AG20443 (cell line): ENCODE results near the gene CMYA5.
"Not testable (repeated sequence)": the region's sequence is repeated elsewhere in the genome, so short reads cannot be mapped to it uniquely, and the experiment has no call there.

Experiments
- DNase-seq: peaks from one replicate; pipeline ENCODE4 v3.0.0; 2012; ENCODE audit warnings: low spot score, mixed read lengths

Gene CMYA5

GRCh38 chr5:79689541-79690466, at the start of gene CMYA5:
Gene CMYA5 (plus strand): TSS chr5:79689836. CDS start chr5:79689908, 72 bp downstream.
- peak; percentile 61 for DNase-seq

- no peak for DNase-seq
Measured at GRCh38 chr5:79640571-79641055, 49.0 kb upstream of the CMYA5 start.

DNA sequence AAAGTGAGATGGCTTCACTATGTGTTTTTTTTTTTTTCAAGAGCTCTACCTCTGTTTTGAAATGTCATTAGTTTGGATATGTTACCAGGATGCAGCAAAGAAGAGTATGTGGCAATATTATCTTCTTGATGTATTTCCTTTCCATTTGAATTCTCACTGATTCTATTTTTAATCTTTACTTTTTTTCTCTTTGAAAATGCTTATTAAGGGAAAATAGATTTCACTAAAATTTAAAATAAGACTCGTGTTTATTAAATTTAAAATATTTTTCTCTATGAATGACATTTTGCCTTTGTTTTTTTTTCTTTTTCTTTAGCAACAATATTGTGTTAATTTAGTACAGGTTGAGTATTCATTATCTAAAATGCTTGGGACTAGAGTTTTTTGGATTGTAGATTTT, 48.2 kb upstream of the CMYA5 start:
- DNase-seq: no peak

DNA sequence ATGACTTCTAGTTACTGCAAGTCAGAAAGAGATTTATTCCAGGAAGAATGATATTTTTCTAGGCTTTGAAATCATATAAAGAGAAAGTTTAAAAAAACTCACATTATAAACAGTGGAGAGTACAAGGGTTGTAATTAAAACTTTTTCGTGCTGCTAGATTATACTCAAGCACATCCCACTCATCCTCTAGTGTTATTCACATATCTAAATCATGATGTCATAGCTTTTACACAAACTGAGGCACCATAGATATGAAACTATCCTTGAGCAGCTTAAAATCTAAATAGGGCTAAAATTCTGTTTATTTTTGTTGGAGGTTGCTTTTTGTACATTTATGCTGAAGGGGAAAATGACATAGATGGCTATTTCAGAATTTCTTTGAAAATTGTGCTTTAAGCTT, 47.4 kb upstream of the CMYA5 start:
- no peak for DNase-seq

DNA sequence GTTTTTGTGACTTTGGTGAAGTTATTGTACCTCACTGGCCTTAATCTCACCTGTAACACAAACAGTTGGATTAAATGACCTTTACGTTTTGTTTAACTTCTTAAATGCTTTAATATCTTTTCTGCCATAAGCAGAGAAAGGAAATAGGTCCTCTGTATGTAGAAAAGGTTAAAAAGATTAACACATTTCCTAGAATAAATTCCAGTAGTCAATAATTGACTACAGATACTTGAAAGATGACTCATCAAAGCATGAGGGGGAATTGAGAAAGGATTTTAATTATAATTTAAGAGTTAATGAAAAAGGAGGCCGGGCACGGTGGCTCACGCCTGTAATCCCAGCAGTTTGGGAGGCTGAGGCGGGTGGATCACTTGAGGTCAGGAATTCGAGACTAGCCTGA, 35.8 kb upstream of the CMYA5 start:
- DNase-seq: no peak

DNA sequence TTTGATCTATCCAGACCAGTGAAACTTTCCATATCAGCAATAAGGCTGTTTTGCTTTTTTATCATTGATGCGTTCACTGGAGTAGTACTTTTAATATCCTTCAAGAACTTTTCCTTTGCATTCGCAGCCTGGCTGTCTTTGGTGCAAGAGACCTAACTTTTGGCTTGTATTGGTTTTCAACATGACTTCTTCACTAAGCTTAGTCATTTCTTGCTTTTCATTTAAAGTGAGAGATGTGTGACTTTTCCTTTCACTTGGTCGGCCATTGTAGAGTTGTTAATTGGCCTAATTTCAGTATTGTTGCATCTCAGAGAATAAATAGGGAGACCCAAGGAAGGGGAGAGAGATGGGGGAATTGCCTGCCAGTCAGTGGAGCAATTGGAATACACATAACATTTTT, 26.4 kb upstream of the CMYA5 start:
- DNase-seq: no peak

DNA sequence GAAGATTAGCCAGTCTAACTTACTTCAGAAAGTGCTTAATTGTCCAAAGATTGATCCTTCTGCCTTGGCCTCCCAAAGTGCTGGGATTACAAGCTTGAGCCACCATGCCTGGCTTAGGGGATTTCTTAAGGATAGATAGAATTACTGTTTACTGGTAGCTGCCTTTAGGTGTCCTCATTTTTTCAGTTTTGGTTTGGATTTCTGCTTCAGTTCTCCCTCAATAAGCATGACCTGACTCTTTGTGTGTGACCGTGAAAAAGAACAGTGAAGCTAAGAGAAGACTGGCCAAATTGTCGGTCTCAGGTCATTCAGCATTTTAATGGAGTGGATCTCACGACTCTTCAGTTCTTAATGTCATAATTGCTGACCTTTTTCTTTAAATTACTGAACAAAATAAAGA, 22.9 kb upstream of the CMYA5 start:
- DNase-seq: no peak

DNA sequence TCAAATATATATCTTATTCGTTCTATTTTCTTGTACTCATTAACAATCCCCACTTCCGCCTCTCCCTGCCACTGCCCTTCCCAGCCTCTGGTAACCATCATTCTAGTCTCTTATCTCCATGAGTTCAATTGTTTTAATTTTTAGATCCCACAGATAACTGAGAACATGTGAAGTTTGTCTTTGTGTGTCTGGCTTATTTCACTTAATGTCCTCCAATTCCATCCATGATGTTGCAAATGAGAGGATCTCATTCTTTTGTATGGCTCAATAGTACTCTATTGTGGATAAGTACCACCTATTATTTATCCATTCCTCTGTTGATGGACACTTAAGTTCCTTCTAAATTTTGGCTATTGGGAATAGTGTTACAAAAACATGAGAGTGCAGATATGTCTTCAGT, 17.2 kb upstream of the CMYA5 start:
- no peak for DNase-seq

GRCh38 chr5:79676354-79676753, 13.3 kb upstream of the CMYA5 start:
- not testable (repeated sequence) for DNase-seq

DNA sequence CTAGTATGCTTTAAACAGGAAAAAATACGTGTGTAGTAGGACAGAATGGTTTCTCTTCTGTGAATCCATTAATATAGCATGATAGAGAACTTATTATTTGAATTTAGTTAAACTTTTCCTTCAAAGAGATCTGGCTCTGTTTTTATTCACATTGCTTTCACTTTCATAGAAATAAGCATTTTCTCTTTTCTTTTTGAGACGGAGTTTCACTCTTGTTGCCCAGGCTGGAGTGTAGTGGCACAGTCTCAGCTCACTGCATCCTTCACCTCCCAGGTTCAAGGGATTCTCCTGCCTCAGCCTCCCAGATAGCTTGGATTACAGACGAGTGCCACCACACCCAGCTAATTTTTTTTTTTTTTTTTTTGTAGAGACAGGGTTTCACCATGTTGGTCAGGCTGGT, 7.5 kb upstream of the CMYA5 start:
- DNase-seq: not testable (repeated sequence)

- DNase-seq: no peak
Measured at GRCh38 chr5:79684782-79685181, 4.9 kb upstream of the CMYA5 start.

GRCh38 chr5:79685627-79686026, 4.0 kb upstream of the CMYA5 start:
- no peak for DNase-seq

GRCh38 chr5:79686799-79687198, 2.8 kb upstream of the CMYA5 start:
- no peak for DNase-seq

DNA sequence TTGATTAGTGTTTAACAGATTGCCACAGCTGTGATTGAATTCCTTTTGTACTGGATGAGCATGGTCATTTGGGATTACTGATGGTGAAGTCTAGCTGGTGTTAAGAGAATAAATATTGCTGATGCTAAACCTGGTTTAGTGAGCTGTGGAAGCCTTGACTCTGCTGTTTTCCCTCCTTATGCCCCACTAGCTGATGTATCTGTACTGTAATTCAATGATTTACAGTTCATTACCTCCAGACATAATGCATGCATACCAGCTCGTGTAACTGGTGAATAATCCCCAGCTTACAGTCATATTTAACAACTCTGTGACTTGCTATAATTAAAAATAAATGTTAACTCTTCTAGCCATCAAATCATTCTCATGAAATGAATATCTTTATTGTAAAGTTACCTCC, 1.7 kb upstream of the CMYA5 start:
- no peak for DNase-seq

- no peak for DNase-seq
Measured at GRCh38 chr5:79691007-79691406, 1.4 kb downstream of the CMYA5 start.

GRCh38 chr5:79692596-79692995, 3.0 kb downstream of the CMYA5 start:
- DNase-seq: no peak

- no peak for DNase-seq
Measured at GRCh38 chr5:79694183-79694582, 4.5 kb downstream of the CMYA5 start.

DNA sequence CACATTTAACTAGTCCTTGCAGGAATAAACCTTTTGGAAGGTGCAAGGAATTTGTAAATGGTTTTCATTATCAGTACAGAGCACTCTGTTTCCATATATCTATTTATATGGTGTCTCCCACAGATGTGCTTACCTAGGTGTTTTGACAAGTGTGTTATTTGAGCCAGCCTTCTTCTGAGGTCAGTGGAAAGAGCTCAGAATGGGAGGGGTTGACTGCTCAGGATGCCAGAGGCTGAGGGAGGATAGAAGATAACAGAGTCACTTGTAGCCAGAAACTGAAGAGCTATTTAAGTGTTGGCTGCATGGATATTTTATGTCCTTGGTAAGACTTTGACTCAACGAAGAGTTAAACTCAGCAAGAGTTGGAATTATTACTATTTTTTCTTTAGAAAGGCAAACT, 5.0 kb downstream of the CMYA5 start:
- no peak for DNase-seq

GRCh38 chr5:79695526-79695925, 5.9 kb downstream of the CMYA5 start:
- no peak for DNase-seq

GRCh38 chr5:79697222-79698170, 7.9 kb downstream of the CMYA5 start:
- peak; percentile 45 for DNase-seq

- no peak for DNase-seq
Measured at GRCh38 chr5:79699763-79700400, 10.2 kb downstream of the CMYA5 start.
